IgD-negative memory B cell (primary cell): ENCODE results near the gene LRRC49. TPM values are rescaled to one million over a fixed set of nuclear protein-coding genes. Genes with fewer than 3 reads are reported as not detected.

Source experiments
- H3K27ac Mint-ChIP-seq, 3 donors: one replicate each; pipeline ENCODE4 v1.8.0; 2020 to 2022; ENCODE audit warnings: mild to moderate bottlenecking in 3 of 3, mixed read lengths in 3 of 3, moderate library complexity in 1 of 3
- H3K27me3 Mint-ChIP-seq: one replicate; pipeline ENCODE4 v1.8.0; 2021; ENCODE audit warnings: mixed read lengths
- H3K36me3 Mint-ChIP-seq: one replicate; pipeline ENCODE4 v1.8.0; 2020; ENCODE audit warnings: mild to moderate bottlenecking, mixed read lengths
- H3K4me1 Mint-ChIP-seq, 3 donors: one replicate each; pipeline ENCODE4 v1.8.0; 2020 to 2022; ENCODE audit warnings: mixed read lengths in 3 of 3, mild to moderate bottlenecking in 1 of 3
- H3K4me3 Mint-ChIP-seq, 4 donors: one replicate each; pipeline ENCODE4 v1.8.0; 2020 to 2022; ENCODE audit warnings: mild to moderate bottlenecking in 4 of 4, mixed read lengths in 4 of 4, moderate library complexity in 3 of 4
- H3K9me3 Mint-ChIP-seq, 3 donors: one replicate each; pipeline ENCODE4 v1.8.0; 2020 to 2021; ENCODE audit warnings: mixed read lengths in 3 of 3, mild to moderate bottlenecking in 1 of 3
- polyA plus RNA-seq: library from polyadenylated mRNA; unstranded; fragments of 300-500 nt; fragmentation: Illumina TruSeq; gene quantifications from one replicate; pipeline ENCODE4 v1.2.3, GENCODE V29; 2021

Gene LRRC49
- polyA plus RNA-seq, 1 donor from 2014 or later, result not detected

DNA sequence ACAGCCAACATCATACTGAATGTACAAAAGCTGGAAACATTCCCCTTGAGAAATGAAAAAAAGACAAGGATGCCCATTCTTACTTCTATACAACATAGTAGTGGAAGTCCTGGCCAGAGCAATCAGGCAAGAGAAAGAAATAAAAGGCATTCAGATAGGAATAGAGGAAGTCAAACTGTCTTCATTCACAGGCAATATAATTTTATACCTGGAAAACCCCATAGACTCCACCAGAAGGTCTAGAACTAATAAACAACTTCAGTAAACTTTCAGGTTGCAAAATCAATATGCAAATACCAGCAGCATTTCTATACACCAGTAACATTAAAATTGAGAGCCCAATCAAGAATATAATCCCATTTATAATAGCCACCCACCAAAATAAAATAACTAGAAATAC is 195.5 kb downstream of the LRRC49 start:
- Mint-ChIP-seq H3K9me3 (peaks cover 2 to 21% (median 9%) of the 10 kb centered on the region in 3 donors), H3K27me3 (no peaks in the 10 kb centered on the region), H3K36me3 (no peaks in the 10 kb centered on the region), H3K27ac (no peak overlapping the region), H3K4me3 (no peak overlapping the region), H3K4me1 (no peaks in the 10 kb centered on the region)

DNA sequence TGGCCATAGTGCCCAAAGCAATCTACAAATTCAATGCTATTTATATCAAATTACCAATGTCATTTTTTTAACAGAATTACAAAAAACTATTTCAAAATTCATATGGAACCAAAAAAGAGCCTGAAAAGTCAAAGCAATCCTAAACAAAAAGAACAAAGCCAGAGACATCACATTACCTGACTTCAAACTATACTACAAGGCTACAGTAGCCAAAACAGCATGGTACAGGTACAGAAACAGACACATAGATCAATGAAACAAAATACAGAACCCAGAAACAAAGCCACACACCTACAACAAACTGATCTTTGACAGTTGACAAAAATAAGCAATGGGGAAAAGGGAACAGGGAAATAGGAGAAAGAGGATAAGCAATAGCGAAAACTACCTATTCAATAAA is 196.1 kb downstream of the LRRC49 start:
- Mint-ChIP-seq H3K27me3 (no peaks in the 10 kb centered on the region), H3K9me3 (peaks cover 2 to 21% (median 11%) of the 10 kb centered on the region in 3 donors), H3K4me3 (no peak overlapping the region), H3K36me3 (no peaks in the 10 kb centered on the region), H3K4me1 (no peaks in the 10 kb centered on the region), H3K27ac (peak overlapping the region in 1 of 3 donors; percentile 21)

DNA sequence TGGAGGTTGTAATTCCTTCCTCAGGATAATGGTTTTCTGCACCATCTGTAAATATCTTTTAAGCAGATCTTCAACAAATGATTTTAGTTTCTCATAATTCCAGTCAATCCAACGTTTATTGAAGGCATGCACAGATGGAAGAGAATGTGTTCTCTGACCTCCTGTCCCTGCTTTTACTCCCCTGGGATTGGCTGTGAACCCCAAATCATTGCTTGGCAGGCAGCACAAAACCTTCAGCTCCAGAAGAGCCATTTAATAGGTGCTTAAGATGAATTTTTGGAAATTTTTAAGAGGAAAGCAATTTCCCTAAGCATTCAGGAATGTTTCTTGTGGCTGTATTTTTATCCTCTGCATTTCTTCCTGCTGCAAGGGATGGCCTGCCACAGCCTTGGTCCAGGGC is 197.2 kb downstream of the LRRC49 start:
- Mint-ChIP-seq H3K4me1 (no peaks in the 10 kb centered on the region), H3K9me3 (peaks cover 2 to 17% (median 12%) of the 10 kb centered on the region in 3 donors), H3K4me3 (no peak overlapping the region), H3K27me3 (no peaks in the 10 kb centered on the region), H3K36me3 (no peaks in the 10 kb centered on the region), H3K27ac (no peak overlapping the region)

DNA sequence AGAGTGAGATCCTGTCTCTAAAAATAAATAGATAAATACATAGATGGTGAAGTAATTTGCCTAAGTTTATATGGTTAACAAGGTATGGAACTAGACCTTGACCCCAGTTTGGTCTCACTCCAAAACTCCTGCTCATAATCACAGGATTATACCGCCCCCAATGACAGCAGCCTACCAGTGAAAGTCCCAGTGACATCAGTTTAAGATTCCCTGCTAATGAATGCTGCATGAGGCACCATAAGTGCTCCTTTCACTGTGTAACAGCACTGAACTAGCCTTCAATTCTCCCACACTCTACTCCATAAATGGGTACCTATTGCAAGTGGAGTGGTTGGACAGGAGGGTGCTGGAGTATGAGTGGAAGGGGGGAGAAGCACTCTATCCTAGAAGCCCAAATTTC is 199.0 kb downstream of the LRRC49 start:
- H3K36me3 Mint-ChIP-seq, result no peaks in the 10 kb centered on the region
- H3K4me1 Mint-ChIP-seq, result no peaks in the 10 kb centered on the region
- peak overlapping the region in 1 of 4 donors; percentile 28 for H3K4me3 Mint-ChIP-seq
- H3K27ac Mint-ChIP-seq, result no peak overlapping the region
- H3K27me3 Mint-ChIP-seq, result no peaks in the 10 kb centered on the region
- peaks cover 2 to 19% (median 12%) of the 10 kb centered on the region in 3 donors for H3K9me3 Mint-ChIP-seq

DNA sequence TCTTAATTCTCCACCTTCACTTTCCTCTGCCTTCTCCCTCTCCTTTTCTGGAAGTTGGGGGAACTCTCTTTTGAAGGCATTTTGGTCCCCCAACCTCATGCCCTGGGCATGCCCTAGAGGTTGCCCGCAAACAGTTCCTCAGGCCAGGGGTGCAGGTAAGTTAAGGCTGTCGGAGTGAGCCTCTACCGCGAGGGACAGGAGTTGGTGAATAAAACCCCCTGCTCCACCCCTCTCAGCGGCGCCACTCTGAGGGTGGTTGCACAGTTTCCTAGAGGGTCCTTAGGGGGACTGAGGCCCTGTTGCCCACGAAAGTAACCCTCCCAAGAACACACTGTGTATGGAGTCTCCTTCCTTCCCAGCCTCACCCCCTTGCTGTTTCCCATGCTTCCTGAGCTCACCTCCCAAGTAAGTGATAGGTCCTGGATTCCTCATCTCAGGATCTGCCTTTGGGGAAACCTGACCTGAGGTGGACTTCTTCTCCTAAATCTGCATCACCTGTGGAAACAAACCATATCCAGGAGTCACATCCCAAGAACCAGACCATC is 199.5 kb downstream of the LRRC49 start:
- no peaks in the 10 kb centered on the region for H3K27me3 Mint-ChIP-seq
- no peaks in the 10 kb centered on the region for H3K36me3 Mint-ChIP-seq
- no peaks in the 10 kb centered on the region for H3K4me1 Mint-ChIP-seq
- H3K4me3 Mint-ChIP-seq, result no peak overlapping the region
- H3K9me3 Mint-ChIP-seq, result peaks cover 0 to 18% (median 12%) of the 10 kb centered on the region in 3 donors
- no peak overlapping the region for H3K27ac Mint-ChIP-seq

DNA sequence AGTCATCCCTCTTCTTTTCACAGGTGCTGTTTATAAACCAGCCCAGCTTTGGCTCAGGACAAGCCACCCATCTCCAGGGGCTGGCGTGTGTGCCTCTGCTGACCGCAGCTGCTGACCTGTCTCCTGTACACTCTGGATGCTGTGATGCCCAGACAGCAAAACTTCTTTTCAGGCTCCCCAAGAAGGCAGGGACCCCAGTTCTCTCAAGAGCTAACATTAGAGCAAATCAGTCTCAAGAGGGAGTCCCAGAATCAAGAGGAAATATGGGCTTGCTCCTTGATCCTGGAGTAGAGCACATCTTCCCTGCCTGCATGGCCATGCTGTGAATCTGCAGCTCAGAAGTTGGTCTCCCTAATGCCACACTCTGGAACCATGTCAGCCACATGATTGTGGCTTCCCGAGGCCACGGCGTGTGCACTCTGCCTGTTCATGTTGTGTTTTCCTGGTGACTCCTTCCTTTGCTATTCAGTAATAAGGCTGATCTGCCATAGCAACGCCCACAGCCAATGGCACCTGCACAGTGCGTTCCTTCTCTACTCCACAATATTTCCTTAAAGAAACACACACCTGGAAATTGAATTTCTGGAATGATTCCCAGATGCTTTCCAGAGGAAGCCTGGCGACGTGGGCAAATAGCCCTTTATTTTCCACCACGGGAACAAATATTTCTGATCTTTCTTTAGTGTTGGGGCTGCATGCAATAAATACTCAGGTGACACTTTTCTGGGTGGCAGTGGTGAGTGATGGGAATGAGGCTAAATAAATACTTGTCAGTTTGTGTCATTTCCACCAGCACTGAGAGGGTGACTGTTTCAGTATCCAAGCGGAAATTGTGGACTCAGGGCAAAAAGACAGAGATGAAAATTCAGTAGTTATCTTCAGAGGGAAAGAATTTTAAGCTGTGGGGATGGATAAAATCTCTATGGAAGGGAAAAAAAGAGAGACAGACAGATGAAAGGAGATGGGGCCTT is 200.7 kb downstream of the LRRC49 start:
- H3K9me3 Mint-ChIP-seq, result peaks cover 0 to 16% (median 10%) of the 10 kb centered on the region in 3 donors
- H3K27me3 Mint-ChIP-seq, result no peaks in the 10 kb centered on the region
- H3K4me1 Mint-ChIP-seq, result no peaks in the 10 kb centered on the region
- H3K27ac Mint-ChIP-seq, result peak overlapping the region in 1 of 3 donors; percentile 46
- no peaks in the 10 kb centered on the region for H3K36me3 Mint-ChIP-seq
- no peak overlapping the region for H3K4me3 Mint-ChIP-seq

DNA sequence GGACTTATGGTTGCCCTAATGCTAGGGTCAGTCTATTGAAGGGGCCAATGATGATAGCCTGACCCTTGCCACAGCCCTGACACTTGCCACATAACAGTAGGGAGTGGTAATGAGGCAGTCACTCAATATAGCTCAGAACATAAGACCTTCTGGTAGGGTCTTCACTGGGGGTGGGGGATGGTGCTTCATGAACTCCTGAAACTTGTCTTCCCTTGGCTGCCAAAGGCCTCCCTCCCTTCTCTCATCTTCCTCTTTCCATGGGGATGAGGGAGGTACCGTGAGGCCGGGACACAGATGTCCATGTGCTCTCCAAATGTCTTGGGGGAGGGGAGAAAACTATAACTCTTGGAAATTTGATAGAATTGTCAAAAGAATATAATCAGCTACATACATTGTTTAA is 201.5 kb downstream of the LRRC49 start:
- Mint-ChIP-seq H3K4me1 (no peaks in the 10 kb centered on the region), H3K36me3 (no peaks in the 10 kb centered on the region), H3K27ac (no peak overlapping the region), H3K9me3 (peaks cover 0 to 8% (median 4%) of the 10 kb centered on the region in 3 donors), H3K4me3 (no peak overlapping the region), H3K27me3 (peaks cover 2% of the 10 kb centered on the region)

DNA sequence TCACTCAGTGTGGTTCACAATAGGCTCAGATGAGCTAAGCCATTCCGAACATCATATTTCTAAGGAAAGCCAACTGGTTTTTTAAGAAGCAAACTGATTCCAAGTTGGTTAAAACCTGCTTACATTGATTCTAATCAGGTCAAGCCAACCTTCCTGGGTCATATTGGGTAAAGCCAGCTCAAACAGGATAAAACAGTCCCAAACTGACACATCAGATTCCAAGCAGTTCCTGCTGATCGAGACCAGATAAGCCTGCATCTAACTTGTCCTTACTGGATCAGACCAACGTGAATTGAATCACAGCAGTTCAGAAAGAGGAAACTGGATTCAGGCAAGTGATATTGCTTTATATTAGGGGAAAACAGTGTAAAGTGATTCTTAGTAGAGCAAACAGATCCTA is 204.1 kb downstream of the LRRC49 start:
- H3K27ac Mint-ChIP-seq, result no peak overlapping the region
- peaks cover 0 to 4% (median 4%) of the 10 kb centered on the region in 3 donors for H3K9me3 Mint-ChIP-seq
- H3K4me3 Mint-ChIP-seq, result no peak overlapping the region
- H3K27me3 Mint-ChIP-seq, result peaks cover 2% of the 10 kb centered on the region
- no peaks in the 10 kb centered on the region for H3K4me1 Mint-ChIP-seq
- H3K36me3 Mint-ChIP-seq, result no peaks in the 10 kb centered on the region

DNA sequence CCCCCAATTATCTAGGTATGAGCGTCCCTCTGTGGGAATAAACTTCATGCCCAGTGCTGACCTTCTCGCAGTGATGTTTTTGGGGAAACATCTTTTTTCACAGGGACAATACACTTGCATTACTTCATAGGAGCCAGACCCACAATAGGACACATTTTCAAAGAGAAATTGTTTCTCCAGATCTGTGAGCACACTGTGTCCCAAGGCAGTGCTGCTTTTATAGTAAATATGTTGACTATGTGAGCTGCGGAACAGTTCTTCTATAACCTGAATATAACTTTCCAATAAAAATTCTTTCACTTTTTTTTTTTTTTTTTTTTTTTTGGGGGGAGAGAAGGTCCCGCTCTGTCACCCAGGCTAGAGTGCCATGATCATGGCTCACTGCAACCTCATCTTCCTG is 205.3 kb downstream of the LRRC49 start:
- H3K4me3 Mint-ChIP-seq, result no peak overlapping the region
- peaks cover 0 to 4% (median 3%) of the 10 kb centered on the region in 3 donors for H3K9me3 Mint-ChIP-seq
- H3K27me3 Mint-ChIP-seq, result peaks cover 2% of the 10 kb centered on the region
- no peak overlapping the region for H3K27ac Mint-ChIP-seq
- H3K4me1 Mint-ChIP-seq, result no peaks in the 10 kb centered on the region
- no peaks in the 10 kb centered on the region for H3K36me3 Mint-ChIP-seq

DNA sequence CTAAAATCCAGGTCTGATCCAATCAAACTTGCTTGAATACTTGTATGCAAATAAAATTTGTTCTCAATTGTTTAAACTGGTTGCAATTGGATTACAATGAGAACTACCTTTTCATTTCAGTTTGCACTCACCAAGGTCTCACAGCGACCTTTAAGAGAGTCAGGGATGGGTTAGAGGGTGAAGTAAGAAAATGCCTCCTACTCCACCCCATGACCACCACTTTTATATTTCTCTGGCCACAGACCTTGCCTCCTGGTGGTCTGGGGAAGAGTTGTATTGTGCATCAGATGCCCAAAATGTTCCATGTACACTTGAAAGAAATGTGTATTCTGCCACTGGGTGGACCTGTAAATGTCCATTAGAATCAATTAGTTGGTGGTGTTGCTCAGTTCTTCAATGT is 206.3 kb downstream of the LRRC49 start:
- Mint-ChIP-seq H3K9me3 (peaks cover 0 to 4% (median 0%) of the 10 kb centered on the region in 3 donors), H3K27ac (no peak overlapping the region), H3K4me3 (no peak overlapping the region), H3K4me1 (no peaks in the 10 kb centered on the region), H3K27me3 (peaks cover 2% of the 10 kb centered on the region), H3K36me3 (no peaks in the 10 kb centered on the region)

Other genes starting within 250 kb of the LRRC49 start
- gene UACA, start 129.3 kb upstream of the LRRC49 start, polyA plus RNA-seq, result 1.1 TPM
- gene LARP6, start 38.7 kb upstream of the LRRC49 start, polyA plus RNA-seq, result not detected
- gene THAP10, start 393 bp upstream of the LRRC49 start, polyA plus RNA-seq, result 0.68 TPM
- gene THSD4, start 222.6 kb downstream of the LRRC49 start, polyA plus RNA-seq, result not detected